GM21381 (cell line): ENCODE results near the gene GPR37L1.
"Not testable (repeated sequence)": the region's sequence is repeated elsewhere in the genome, so short reads cannot be mapped to it uniquely, and the experiment has no call there.

Experiments
- ATAC-seq: cut with Tn5 transposase; IDR thresholded peaks from one replicate; pipeline ENCODE4 v1.9.1; 2021; ENCODE audit warnings: mild to moderate bottlenecking, moderate library complexity; ENCODE audit not compliant: unreplicated experiment

GPR37L1 gene

DNA sequence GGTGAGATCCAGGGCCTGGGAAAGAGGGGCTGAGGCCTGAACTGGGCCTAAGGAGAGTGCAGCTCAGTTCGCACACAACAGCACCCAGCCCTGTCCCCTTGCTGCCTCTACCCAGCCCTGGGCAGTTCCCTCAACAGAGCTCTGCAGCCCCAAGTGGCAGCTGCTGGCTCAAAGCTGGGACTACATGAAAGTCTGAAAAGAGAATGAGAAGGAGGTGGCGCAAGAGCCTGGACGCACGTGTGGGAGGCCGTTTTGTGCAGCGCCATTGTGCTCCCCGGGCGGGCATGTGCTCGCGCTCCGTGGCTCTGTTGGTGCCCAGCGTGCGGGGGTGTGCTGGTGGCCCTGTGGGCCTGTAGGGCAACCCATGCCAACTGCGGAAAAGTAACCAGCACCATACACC, 10.3 kb downstream of the GPR37L1 start:
- ATAC-seq, result no peak

DNA sequence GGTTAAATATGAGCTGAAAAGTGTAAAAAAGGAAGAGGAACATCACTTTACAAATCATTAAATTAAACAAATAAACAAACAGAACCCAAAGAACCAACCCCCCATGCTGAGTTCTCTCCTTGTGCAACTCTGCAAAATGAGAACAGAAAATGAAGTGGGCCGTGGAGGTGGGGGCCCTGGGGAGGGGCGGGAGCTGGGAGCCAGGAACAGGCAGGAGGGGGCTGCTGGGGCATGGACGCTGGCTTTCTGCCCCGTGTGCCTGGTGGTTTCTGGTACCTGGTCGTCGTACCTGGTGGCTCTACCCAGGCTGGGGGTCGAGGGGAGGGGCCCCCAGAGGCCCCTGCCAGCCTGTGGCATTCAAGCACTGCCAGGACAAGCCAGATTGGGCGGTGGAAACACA, 10.8 kb downstream of the GPR37L1 start:
- no peak for ATAC-seq

DNA sequence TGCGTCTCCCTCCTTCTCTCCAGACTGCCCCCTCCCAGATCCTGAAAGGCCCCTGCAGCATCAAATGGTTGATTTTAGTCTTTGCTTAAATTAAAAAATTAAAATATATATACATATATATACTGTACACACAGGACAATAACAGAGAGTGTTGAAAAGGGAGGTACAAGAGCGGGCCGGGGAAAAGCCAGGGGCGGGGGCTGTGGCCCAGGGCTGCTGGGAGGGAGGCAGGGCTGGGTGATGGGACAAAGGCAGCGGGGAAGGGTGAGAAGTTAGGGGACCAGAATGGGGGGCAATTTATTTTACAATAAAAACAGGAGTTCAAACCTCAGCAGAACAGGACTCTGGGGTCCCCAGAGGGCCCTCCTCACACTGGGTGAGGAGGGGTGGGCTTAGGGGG, 11.3 kb downstream of the GPR37L1 start:
- no peak for ATAC-seq

DNA sequence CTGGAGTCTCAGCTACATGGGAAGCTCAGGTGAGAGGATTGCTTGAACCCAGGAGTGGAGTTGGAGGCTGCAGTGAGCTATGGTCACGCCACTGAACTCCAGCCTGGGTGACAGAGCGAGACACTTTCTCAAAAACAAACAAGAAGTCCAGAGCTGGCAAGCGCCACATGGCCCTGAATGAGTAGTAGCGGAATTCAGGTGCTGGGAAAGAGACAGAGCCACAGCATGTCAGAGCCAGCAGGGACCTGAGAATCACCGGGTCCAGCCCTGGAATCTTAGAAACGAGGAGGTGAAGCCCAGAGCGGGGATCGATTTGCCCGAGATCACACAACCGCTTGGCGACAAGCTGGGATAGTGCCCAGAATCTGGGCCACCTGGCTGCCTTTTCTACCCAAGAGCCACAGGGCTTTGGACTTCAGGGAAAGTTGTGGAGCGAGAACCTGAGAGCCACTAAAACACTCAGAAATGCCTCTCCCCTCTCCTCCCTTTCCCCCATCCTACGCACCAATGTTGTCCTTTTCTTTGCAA, 12.0 kb downstream of the GPR37L1 start:
- no peak for ATAC-seq

DNA sequence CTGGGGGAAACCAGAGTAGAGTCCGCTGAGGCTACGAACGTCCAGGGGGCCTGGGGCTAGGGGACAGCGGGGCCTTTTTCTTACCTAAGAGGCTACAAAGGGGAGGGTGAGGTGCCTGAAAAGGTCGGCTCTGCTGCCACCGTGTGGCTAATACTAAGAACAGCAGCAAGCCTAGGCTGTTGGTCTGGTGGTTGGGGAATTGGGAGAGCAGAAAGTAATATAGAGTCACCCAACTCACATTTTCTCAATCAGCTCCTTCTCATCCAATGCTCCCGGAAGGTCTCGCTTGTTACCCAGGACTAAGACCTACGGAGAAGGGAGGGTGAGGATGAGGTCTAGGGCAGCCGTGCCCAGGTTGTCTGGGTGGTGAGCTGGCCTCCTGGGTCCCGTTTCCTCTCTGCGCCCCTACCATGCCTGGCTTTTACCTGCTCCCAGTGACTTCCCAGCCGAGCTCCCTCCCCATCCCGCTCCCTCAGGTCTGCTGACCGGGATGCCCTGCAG, 12.6 kb downstream of the GPR37L1 start:
- no peak for ATAC-seq

DNA sequence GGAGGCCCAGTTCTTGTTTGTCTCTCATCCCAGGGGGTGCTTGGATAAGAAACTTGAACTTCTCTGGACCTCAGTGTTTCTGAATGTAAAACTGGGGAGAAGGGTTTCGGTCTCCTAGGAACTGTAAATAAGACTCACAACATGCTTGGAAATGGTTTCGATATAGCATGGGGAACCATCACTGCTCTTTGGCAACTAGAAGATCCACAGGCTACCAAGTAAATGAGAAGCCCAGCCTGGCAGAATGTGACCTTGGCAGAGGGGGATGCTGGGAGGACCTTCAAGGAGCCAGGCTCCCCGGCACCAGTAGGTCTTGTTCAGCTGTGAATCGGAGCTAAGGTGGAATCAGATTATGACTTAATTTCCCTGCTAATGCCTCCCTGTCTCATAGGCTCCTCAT, 18.1 kb downstream of the GPR37L1 start:
- no peak for ATAC-seq

DNA sequence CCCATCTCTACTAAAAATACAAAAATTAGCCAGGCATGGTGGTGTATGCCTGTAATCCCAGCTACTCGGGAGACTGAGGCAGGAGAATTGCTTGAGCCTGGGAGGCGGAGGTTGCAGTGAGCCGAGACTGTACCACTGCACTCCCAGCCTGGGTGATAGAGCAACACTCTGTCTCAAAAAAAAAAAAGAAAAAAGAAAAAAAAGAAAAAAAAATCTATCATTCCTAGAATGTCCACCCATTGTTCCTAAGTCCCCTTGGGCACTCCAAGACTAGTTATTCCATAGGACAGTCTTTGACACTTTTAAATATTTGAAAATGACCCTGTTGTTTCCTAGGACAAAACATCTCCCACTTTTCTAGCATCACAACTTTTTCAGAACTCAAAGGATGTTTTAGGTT, 18.8 kb downstream of the GPR37L1 start:
- ATAC-seq, result not testable (repeated sequence)

DNA sequence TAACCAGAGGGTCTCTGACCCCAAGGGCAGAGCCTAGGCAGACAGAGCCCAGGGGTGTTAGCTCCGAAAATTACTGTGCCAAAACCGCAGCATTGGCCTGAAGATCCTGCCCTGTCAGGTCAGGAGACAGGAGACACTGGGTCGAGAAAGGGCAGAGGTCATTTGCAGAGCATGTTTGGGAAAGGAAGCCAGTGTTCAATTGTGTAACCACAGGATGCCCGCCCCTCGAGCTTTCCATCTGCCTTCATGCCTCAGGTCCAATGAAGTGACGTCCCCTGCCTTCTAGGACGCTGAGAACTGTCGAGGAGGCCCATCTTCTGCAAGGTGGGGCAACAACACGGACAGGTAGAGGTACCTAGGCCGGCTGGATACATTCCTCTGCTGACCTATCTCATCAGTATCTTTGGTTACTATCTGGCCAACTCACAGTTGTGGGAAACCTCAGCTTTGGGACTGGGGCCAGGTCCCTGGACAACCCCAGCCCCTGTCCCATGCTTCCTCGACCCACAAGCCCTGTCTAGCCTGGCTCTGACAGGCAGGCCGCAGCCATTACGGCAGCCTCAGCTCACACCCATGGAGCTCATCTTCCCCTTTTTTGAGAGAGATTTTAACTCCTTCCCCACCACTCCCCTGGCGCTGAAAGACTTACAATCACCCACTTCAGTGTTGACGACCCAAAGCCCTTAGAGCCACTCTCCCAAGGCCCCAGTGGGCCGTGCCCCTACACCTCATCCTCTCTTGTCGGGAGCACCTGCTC, 20.5 kb downstream of the GPR37L1 start:
- ATAC-seq, result peak; percentile 22

DNA sequence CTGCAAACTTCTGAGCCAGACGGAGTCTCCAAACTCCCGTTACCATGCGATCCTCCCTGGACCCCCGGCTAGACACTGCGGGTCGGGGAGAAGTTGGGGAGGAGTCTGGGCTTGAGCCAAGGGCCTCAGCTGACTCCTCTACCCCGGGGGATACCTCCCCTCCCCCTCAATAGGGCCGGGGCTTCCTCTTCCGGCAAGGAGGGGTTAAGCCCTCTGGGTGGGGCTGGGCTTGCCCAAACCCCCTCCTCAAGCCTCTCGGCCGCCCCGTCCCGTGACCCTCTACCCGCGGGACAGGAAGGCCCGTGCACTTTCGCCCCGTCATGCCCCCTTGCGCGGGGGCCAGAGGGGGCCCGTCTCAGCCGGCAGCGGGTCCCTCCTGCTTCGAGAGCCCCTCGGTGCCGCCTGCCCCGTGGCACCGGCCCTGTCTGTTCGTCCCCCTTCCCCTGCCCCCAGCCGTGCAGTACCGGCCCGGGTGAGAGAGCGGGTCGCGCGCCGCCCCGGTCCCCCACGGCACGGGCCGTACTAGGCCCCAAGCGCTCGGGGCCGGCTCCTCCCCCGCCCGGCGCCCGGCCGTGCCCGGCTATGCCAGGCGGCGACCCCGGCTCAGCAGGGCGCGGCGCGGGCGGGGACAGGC, 21.2 kb downstream of the GPR37L1 start:
- peak; percentile 39 for ATAC-seq

DNA sequence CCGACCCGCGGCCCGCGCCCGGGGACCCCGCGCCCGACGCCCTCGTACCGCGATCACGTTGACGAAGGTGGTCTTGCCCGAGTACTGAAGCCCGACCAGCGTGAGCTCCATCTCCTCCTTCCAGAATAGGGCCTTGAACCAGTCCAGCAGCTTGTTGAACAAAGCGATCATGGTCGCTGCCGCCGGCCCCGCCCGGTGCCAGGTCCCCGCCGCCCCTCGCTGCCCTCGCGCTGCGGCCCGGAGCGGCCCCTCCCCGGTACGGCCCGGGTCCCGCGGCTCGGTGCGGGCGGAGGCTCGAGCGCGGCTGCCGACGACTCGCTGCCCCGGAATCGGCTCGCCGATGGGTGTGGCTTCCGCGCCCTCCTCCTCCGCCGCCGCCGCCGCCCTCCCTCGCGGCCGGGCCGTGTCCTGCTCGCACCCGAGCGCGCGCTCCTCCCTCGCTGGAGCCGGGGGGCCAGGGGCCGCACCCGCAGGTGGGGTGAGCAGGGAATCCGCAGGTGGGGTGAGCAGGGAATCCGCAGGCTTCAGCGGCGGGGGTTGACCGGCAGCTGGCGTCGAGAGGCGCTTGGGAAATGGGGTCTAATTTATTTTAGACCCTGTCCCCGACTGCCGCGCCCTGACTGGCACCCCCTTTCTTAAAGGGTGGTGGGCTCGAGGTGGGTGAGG, 21.8 kb downstream of the GPR37L1 start, which contains the start of gene ARL8A:
Gene ARL8A (minus strand): TSS at position 336 of the 666 bp plus-strand sequence. CDS start 165 bp downstream, at position 171.
- ATAC-seq, result peak; percentile 62

DNA sequence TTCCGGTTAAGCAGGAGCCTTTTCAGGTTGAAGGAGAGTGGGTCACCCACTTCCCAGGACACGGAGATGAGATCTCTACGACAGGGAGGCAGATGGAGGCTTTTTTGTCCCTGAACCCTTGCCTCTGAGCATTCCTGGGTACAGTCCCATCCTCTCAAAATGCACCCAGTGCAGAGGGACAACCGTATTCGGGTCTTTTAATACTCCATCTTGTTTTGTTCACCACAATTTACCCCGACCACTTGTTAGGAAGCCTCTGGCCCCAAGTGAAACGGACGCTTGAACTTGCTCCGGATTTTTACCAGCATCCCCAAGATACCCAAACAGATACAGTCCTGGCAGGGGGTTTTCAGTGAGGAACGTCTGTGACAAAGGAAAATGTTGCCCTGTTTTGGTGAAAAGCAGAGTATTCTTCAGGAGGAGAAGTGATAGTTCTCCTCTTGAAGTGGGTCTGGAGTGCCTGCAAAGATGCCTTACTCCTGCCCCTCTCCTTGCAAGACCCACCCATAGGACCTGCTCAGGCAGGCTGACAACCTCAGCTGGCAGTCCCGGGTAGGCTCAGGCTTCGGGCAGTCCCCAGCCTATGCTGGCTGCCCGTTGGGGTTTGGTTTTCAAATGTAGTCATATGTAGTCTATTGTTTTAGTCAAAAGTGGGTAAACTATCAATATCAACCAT, 22.5 kb downstream of the GPR37L1 start:
- no peak for ATAC-seq

DNA sequence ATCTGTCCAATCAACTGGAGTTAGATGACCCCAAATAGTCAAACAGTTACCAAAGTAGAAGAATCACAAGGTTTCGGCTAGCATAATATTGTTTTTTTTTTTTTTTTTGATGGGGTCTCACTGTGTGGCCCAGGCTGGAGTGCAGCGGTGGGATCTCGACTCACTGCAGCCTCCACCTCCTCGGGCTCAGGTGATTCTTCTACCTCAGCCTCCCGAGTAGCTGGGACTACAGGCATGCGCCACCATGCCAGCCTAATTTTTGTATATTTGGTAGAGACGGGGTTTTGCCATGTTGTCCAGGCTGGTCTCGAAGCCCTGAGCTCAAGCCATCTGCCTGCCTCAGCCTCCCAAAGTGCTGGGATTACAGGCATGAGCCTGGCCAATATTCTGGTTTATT, 23.0 kb downstream of the GPR37L1 start:
- not testable (repeated sequence) for ATAC-seq

DNA sequence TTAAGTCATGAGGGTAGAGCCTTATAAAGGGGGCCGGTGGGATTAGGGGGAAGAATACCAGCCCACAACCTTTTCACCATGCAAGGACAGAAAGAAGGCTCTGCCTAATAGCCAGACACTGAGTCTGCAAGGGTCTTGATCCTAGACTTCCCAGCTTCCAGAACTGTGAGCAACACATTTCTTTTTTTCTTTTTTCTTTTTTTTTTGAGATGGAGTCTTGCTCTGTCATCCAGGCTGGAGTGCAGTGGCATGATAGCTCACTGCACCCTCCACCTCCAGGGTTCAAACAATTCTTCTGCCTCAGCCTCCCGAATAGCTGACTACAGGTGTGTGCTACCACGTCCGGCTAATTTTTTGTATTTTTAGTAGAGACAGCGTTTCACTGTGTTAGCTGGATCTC, 23.6 kb downstream of the GPR37L1 start:
- no peak for ATAC-seq

DNA sequence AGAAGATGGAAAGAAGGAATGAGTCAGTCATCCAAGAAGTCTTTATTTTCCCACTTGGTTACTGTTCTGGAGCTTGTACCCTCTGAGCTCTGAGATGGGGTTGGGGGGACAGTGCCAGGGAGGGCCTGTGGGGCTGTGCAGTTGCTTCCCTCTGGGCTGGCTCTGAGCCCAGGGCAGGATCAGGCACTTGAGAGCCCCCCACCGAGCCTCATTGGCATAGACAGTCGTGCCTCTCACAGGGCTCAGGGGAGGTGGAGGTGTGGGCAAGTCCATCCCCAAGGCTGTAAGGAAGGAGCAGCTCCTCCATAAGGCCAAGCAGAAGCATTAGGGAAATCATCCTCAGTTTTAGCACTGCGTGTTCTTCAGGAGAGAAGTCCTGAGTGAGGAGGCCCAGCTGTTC, 24.3 kb downstream of the GPR37L1 start:
- ATAC-seq, result no peak

DNA sequence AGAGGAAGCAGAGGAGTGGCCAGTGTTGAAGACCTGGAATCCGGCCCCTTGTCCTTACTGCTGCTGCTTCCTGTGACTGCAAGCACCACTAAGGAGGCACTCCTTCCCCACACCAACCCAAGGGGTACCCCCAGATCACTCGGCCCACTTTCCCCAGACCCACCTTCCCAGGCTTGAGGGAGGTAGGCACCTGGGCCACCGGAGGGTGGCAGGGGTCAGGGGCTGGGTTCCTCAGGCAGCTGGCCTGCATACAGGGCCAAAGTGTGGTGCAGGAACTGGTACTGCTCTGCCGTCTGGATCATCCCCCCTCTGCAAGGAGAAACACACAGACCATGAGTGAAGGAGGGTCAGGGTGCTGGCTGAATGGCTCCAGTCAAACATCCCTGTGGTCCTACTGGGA, 25.7 kb downstream of the GPR37L1 start:
- no peak for ATAC-seq

DNA sequence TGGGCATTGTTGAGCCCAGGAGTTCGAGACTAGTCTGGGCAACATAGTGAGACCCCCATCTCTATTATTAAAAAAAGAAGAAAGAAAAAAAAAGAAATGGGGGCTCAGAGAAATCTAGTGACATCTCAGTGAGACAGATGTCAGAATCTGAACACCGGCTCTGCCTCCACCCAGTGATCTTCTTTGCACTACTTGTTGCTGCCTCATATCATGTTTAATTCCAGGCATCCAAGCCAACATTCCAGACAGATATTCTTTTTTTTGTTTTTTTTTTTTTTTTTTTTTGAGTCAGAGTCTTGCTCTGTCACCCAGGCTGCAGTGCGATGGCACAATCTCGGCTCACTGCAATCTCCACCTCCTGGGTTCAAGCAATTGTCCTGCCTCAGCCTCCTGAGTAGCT, 26.8 kb downstream of the GPR37L1 start:
- no peak for ATAC-seq

DNA sequence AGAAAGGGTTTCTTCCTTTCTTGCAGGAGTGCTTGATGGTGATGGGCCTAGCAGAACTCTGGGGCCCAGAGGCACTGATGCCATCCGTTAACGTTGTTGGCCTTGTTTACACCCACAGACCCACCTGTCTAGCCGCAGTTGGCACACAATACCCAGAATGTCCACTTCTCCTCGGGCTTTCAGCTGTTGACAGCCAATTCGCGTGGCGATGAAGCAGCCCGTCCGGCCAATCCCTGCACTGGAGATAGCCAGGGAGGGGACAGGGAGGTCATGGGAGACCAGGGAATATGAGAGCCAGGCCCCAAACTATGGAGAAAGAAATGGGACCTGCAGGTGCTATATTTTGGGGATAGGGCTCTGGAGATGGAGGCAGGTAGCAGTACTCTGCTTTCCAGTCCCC, 27.5 kb downstream of the GPR37L1 start:
- no peak for ATAC-seq

DNA sequence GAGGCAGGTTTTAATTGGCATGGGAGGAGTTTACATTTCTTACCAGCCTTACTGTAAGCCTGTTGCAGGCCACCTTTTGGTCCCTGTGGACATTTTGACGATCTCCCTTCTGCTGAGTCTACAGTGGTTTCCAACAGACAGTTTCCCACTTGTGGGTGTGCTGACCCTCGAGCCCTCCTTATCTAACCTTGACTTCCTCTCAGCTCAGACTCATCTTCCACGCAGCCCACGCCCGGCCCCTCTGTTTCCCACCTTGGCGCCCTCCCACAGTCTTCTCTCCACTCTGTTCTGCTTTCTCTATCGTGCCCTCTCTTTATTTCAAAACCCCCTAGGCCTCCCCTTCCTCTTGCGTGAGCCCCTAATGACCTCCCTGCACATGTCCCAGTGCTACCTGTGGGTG, 27.9 kb downstream of the GPR37L1 start:
- ATAC-seq, result no peak

DNA sequence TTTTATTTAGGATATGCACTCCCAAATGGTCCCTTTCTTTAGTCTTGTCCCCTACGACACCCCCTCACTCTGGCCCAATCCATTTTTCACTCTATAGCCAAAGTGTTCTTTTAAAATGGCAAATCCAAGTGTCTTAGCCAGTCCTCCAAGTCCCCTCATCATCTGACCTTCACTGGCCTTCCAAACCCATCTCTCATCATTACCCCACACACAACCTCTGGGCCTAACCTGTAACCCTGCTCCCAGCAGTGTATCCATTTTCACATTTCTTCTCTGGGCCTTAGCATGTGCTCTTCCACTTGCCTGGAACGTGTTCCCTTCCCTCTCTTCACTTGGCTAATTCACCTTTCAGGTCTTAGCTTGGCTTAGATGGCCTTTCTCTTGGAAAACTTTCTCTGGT, 28.3 kb downstream of the GPR37L1 start:
- no peak for ATAC-seq

DNA sequence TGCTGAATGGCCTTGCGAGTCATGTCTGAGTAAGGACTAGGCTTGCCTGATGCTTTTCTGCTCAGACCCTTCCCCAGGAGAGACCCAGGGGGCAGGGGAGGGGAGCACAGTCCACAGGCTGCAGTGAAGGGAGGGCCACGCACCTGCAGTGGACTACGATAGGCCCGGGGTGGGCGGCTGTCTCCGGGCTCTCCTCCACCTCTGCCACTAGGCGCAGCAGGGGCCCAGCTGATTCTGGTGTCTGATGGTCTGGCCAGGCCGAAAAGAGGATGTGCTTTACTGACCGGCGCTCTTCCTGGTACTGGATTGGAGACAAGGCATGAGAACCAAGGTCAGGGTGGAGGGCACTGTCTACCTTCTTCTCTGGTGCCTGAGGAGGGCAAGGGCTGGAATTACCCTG, 29.7 kb downstream of the GPR37L1 start:
- ATAC-seq, result no peak

DNA sequence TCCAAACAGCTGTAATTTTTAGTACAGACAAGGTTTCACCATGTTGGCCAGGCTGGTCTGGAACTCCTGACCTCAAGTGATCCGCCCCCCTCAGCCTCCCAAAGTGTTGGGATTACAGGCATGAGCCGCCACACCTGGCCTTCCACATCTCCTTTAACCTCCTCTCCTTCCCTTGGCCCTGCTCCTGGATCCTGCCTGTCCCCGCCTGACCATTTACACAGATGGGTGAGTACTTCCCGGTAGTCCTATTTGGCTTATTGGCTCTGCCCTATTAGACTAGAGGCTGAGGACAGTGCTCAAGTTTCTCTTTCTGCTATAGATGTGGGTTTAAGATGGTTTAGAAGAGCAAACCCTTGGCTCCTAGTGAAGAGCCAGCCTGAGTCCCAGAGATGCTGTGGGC, 30.6 kb downstream of the GPR37L1 start:
- ATAC-seq, result no peak
